ENCODE measurements around the gene NGEF. TPM values are rescaled to one million over a fixed set of nuclear protein-coding genes. Genes with fewer than 3 reads are reported as not detected.

Gene NGEF
- total RNA-seq, 1 experiment from 2014 or later = 1.9 TPM

DNA sequence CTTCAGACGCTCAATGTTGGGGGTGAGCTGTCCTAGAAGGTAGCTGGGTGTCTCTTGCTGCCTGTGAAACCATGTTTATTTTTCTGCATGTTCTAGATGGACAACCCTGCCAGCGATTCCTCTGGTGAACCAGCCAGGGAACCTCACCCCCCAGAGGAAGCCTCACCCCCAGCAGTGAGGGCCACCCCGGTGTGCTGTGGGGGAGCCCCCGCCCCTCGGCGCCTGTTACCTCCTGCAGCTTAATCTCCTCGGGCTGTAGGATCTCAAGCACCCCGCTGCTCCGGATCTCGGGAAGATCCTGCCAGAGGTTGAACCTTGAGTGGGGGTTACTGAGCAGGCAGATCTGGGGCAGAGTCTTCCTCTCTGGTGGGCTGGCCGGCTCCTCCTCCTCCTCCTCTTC lies 93.0 kb downstream of the NGEF start:
- Histone ChIP-seq H3K56ac (ENCODE audit: insufficient read length, low read depth, low read length) (no peak overlapping the region), H3K14ac (ENCODE audit: insufficient read depth, low read length) (no peak overlapping the region), H2AK5ac (ENCODE audit: insufficient read length, low read length) (no peak overlapping the region), H3K79me1 (ENCODE audit: insufficient read depth, low read depth, low read length, poor library complexity, severe bottlenecking) (no peaks in the 10 kb centered on the region), H3K23ac (ENCODE audit: insufficient read length, low read depth, low read length) (no peak overlapping the region), H2BK120ac (ENCODE audit: low read depth, low read length, poor library complexity, severe bottlenecking) (no peak overlapping the region), H3K27ac (ENCODE audit: insufficient read length, low read depth, low read length) (no peak overlapping the region), H3K4ac (ENCODE audit: low read depth, low read length) (no peak overlapping the region), H2BK20ac (ENCODE audit: low read depth, low read length, poor library complexity, severe bottlenecking) (no peak overlapping the region), H3T11ph (ENCODE audit: low read length) (no peak overlapping the region), H3K79me2 (ENCODE audit: insufficient read depth, low read length) (no peaks in the 10 kb centered on the region), H3K23me2 (ENCODE audit: insufficient read length, low read depth, low read length, poor library complexity, severe bottlenecking) (no peaks in the 10 kb centered on the region), H2AFZ (ENCODE audit: low read length) (no peak overlapping the region), H3K9ac (ENCODE audit: extremely low read depth, insufficient read length, low read length) (no peak overlapping the region), H3K4me1 (ENCODE audit: insufficient read depth, low read length) (no peaks in the 10 kb centered on the region), H3K9me3 (ENCODE audit: control insufficient read depth, low read depth, low read length) (no peaks in the 10 kb centered on the region), H3K4me2 (ENCODE audit: insufficient read depth, insufficient read length, low read length) (no peak overlapping the region), H3K18ac (ENCODE audit: insufficient read length, low read depth, low read length) (no peak overlapping the region), H2BK12ac (ENCODE audit: insufficient read length, low read depth, low read length) (no peak overlapping the region), H2BK5ac (ENCODE audit: insufficient read length, low read length) (no peak overlapping the region), H4K20me1 (ENCODE audit: control insufficient read depth, insufficient read depth, insufficient read length) (no peaks in the 10 kb centered on the region), H2BK15ac (ENCODE audit: low read depth, low read length) (no peak overlapping the region), H4K91ac (ENCODE audit: insufficient read length, low read depth, low read length) (no peak overlapping the region), H4K8ac (replicated peaks; ENCODE audit: insufficient read length, low read depth, low read length) (no peak overlapping the region), H3K27me3 (ENCODE audit: insufficient read depth, low read length) (no peaks in the 10 kb centered on the region), H4K5ac (ENCODE audit: insufficient read length, low read depth, low read length) (no peak overlapping the region)
- TF ChIP-seq, protein P1, sequence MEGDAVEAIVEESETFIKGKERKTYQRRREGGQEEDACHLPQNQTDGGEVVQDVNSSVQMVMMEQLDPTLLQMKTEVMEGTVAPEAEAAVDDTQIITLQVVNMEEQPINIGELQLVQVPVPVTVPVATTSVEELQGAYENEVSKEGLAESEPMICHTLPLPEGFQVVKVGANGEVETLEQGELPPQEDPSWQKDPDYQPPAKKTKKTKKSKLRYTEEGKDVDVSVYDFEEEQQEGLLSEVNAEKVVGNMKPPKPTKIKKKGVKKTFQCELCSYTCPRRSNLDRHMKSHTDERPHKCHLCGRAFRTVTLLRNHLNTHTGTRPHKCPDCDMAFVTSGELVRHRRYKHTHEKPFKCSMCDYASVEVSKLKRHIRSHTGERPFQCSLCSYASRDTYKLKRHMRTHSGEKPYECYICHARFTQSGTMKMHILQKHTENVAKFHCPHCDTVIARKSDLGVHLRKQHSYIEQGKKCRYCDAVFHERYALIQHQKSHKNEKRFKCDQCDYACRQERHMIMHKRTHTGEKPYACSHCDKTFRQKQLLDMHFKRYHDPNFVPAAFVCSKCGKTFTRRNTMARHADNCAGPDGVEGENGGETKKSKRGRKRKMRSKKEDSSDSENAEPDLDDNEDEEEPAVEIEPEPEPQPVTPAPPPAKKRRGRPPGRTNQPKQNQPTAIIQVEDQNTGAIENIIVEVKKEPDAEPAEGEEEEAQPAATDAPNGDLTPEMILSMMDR (conservative IDR thresholded peaks at IDR 0.05) = no peak
- H3K27ac Mint-ChIP-seq = no peak overlapping the region
- 0 out of 7 replicates have a peak, but pooled peaks cover 0 to 2% (median 0%) of the 10 kb centered on the region in 3 experiments for H3K36me3 Mint-ChIP-seq (ENCODE audit: insufficient read depth in 1 of 3, low read depth in 3 of 3)
- H3K9me3 Mint-ChIP-seq = peaks cover 2 to 4% of the 10 kb centered on the region in 2 experiments; a peak in 2 of 5 replicates
- DNase-seq = no peak
- H3K4me1 Mint-ChIP-seq = peaks cover 4 to 6% of the 10 kb centered on the region in 2 experiments
- H3K27me3 Mint-ChIP-seq (ENCODE audit: low read depth) = peaks cover 63% of the 10 kb centered on the region
- WGBS (ENCODE audit: extremely low coverage, insufficient read length, low lambda C conversion rate) = no CpG with 5 or more reads among the region's 11 CpGs
- H3K4me3 Mint-ChIP-seq = no peak overlapping the region

Data from H9 (cell line).